Adrenal gland (tissue), 12 donors: ENCODE results near the gene RTP2. TPM values are rescaled to one million over a fixed set of nuclear protein-coding genes. Genes with fewer than 3 reads are reported as not detected.

Source experiments
- DNase-seq, 7 donors: peaks; one replicate each; pipeline ENCODE4 v3.0.0-alpha.2; 2019 to 2020
- H3K27ac ChIP-seq, 5 donors: fragments of 200-600 bp; sonication (generic) in 4 of 5; 1 replicate in 3 of 5; 2 replicates in 2 of 5; pipeline versions ENCODE4 v1.5.1 to v1.8.0; 2016 to 2020; ENCODE audit warnings: mild to moderate bottlenecking in 1 of 5
- H3K27me3 ChIP-seq: fragments of 200-600 bp; 2 replicates; pipeline ENCODE4 v1.8.0; 2021
- H3K36me3 ChIP-seq, 2 donors: fragments of 200-600 bp; replicated peaks in 1 of 2; 1 replicate in 1 of 2; 2 replicates in 1 of 2; pipeline versions ENCODE4 v1.5.1 to v1.8.0; 2018 to 2022
- H3K4me1 ChIP-seq, 2 donors: fragments of 200-600 bp; replicated peaks in 1 of 2; 1 replicate in 1 of 2; 2 replicates in 1 of 2; pipeline versions ENCODE4 v1.5.1 to v1.8.0; 2018 to 2021
- H3K4me3 ChIP-seq, 4 donors: fragments of 200-600 bp; sonication (generic) in 3 of 4; one replicate each; pipeline ENCODE4 v1.5.1; 2016 to 2018
- H3K9me3 ChIP-seq, 3 donors: fragments of 200-600 bp; sonication (generic) in 1 of 3; replicated peaks in 1 of 3; 1 replicate in 2 of 3; 2 replicates in 1 of 3; pipeline versions ENCODE4 v1.5.1 to v1.8.0; 2016 to 2021
- POLR2A ChIP-seq, 2 donors: fragments of 450-650 bp; IDR thresholded peaks; one replicate each; pipeline ENCODE4 v1.6.1; 2017; ENCODE audit warnings: antibody characterized with exemption in 2 of 2, mild to moderate bottlenecking in 2 of 2, moderate library complexity in 1 of 2
- WGBS, 4 donors: extraction: QIAGEN DNeasy Blood & Tissue Kit in 2 of 4; methylation state at CpG; one replicate each; pipeline versions ENCODE4 v1.1.5 to v1.1.7; 2013 to 2017; 5-methylcytosine and 5-hydroxymethylcytosine counted together
- intact Hi-C, 2 donors: fragments of 100-400 bp; cut with DNase I; formaldehyde crosslinking; loops; one replicate each; pipeline versions ENCODE4 v1.14.1 to v1.15.0; 2022 to 2023
- polyA plus RNA-seq, 3 donors: library from polyadenylated mRNA; stranded (reverse); fragments of 200-250 nt in 2 of 3; fragments of 350-450 nt in 1 of 3; fragmentation: Illumina TruSeq in 1 of 3; extraction: RNeasy Lipid Tissue Mini Kit (QIAGEN cat#74804) in 1 of 3; gene quantifications; one replicate each; pipeline ENCODE4 v1.2.3, GENCODE V29; 2013 to 2014
- total RNA-seq, 9 donors: library from RNA; depleted of rRNA in 4 of 9; stranded (reverse); fragments of >200 nt in 4 of 9; fragments of 120-200 nt in 1 of 9; fragmentation: NEBNext Ultra II Directional in 1 of 9; extraction: Animal tissue kit (Norgen Biotek cat#: 25700) in 1 of 9; gene quantifications; one replicate each; pipeline versions ENCODE4 v1.1.0 to v1.2.4, GENCODE V29; 2013 to 2023
- TF ChIP-seq, protein P1 (sequence below), 6 experiments: fragments of 450-650 bp in 4 of 6; fragments of 200-600 bp in 2 of 6; sonication (generic) in 1 of 6; IDR thresholded peaks; 1 replicate in 5 of 6; 2 replicates in 1 of 6; pipeline versions ENCODE4 v1.5.1 to v1.8.0; 2016 to 2021; ENCODE audit warnings: antibody characterized with exemption in 6 of 6, mild to moderate bottlenecking in 2 of 6, moderate library complexity in 1 of 6
- donor health status: healthy with polysubstance abuse.
- donor health status: Bipolar disorder and iron deficiency.
- donor health status: DM: yes; HTN: yes; CAD: no.
- donor health status: DM: no; HTN: no; CAD: no.
- donor health status: DM: no; HTN: no; CAD: no.
- donor health status: DM: yes; HTN: yes; CAD: no.

The RTP2 gene
- total and polyA plus RNA-seq, 12 donors = 0.28 TPM; not detected in 11

DNA sequence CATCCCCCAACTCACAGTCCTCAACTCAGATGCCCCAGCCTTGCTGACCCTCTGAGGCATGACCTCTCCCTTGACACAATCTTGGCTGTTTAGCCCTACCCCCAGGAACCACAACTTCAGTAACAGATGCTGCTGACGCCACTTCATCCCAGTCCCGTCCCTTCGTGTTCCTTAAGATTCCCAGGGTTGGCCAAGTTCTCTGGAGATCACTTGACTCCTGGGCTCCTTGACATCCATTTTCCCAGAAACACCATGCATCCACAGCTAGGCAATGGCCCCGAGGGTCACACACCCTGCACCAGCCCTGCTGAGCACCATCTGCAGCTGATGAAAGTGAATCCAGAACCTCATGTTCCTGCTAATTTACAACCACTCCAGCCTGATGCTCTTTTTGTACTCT is 6.9 kb downstream of the RTP2 start:
- no peak for TF ChIP-seq POLR2A (IDR thresholded peaks at IDR 0.05)
- TF ChIP-seq, protein P1, sequence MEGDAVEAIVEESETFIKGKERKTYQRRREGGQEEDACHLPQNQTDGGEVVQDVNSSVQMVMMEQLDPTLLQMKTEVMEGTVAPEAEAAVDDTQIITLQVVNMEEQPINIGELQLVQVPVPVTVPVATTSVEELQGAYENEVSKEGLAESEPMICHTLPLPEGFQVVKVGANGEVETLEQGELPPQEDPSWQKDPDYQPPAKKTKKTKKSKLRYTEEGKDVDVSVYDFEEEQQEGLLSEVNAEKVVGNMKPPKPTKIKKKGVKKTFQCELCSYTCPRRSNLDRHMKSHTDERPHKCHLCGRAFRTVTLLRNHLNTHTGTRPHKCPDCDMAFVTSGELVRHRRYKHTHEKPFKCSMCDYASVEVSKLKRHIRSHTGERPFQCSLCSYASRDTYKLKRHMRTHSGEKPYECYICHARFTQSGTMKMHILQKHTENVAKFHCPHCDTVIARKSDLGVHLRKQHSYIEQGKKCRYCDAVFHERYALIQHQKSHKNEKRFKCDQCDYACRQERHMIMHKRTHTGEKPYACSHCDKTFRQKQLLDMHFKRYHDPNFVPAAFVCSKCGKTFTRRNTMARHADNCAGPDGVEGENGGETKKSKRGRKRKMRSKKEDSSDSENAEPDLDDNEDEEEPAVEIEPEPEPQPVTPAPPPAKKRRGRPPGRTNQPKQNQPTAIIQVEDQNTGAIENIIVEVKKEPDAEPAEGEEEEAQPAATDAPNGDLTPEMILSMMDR (IDR thresholded peaks at IDR 0.05) = no peak
- WGBS, 4 donors = 70 to 82% (median 75%) methylated on average over 4 of the region's 4 CpGs

DNA sequence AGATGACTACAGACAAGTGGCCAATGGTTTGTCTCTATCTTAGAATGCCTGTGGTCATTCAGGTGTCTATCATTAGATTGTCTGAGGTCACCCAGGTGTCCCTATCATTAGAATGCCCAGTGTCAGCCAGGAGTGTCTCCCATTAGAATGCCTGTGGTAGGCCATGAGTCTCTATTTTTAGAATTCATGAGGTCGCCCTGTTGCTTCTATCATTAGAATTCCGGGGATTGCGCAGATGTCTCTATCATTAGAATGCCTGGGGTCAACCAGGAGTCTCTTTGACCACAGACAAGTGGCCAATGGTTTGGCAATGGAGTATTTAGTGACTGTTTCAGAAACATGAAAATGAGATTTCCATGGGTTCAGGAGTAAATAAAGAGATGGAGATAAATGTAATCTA is 7.6 kb downstream of the RTP2 start:
- Histone ChIP-seq H3K27me3 (no peaks in the 10 kb centered on the region), H3K4me3 (no peak overlapping the region), H3K4me1 (no peaks in the 10 kb centered on the region), H3K9me3 (no peaks in the 10 kb centered on the region), H3K36me3 (no peaks in the 10 kb centered on the region), H3K27ac (no peak overlapping the region)
- intact Hi-C loops = no loop called here
- no peak for DNase-seq
- WGBS, 4 donors = 45 to 70% (median 67%) methylated on average over 3 of the region's 3 CpGs
- no peak for TF ChIP-seq POLR2A (IDR thresholded peaks at IDR 0.05)
- TF ChIP-seq, protein P1 (IDR thresholded peaks at IDR 0.05) = no peak

More for the DNA sequence above, 6.9 kb downstream of the RTP2 start:
- Histone ChIP-seq H3K4me3 (no peak overlapping the region), H3K4me1 (no peaks in the 10 kb centered on the region), H3K27me3 (no peaks in the 10 kb centered on the region), H3K27ac (peak overlapping the region in 1 of 5 donors; percentile 12), H3K9me3 (no peaks in the 10 kb centered on the region), H3K36me3 (no peaks in the 10 kb centered on the region)
- intact Hi-C loops = no loop called here
- DNase-seq = no peak

DNA sequence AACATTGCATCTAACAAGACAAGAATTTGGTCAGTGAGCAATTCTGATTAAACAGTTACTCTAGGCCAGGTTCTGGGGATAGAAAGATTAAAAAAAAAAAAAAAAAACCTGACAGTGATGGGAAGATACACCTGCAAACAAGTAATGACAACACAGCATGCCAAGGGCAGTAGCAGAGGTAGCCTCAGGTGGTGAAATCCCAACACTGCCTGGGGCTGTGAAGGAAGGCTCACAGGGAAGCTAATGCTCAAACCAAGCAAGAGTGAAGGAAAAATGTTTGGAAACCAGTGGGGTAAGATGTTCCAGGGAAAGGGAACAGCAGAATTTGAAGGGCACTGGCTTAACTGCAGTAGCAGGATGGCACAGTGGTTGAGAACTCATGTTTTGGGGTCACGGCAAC is 8.9 kb downstream of the RTP2 start:
- Histone ChIP-seq H3K27me3 (no peaks in the 10 kb centered on the region), H3K4me1 (no peaks in the 10 kb centered on the region), H3K9me3 (no peaks in the 10 kb centered on the region), H3K36me3 (no peaks in the 10 kb centered on the region), H3K4me3 (no peak overlapping the region), H3K27ac (no peak overlapping the region)
- intact Hi-C loops = no loop called here
- DNase-seq = no peak
- no peak for TF ChIP-seq POLR2A (IDR thresholded peaks at IDR 0.05)
- TF ChIP-seq, protein P1 (IDR thresholded peaks at IDR 0.05) = no peak
- 93 to 100% (median 98%) methylated on average over 1 of the region's 1 CpG for WGBS, 4 donors

DNA sequence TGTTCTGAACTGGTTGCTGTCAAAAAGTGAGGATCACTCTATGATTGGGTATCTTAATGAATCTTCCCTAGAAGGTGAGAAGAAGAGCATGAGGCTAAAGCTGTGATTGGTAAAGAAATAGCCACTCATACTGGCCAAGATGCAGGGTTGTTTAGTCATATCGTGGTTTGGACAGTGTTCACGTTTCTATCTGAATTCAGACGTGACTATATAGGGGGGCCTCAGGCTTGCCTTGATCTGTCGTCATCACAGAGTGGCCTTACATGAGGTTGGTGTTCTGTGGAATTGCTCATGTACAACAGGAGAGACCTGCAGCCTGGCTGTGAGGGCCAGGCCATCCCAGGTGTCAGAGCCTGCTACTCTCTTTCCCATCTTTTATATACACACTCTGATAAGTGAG is 12.4 kb downstream of the RTP2 start:
- intact Hi-C loops = no loop called here
- Histone ChIP-seq H3K27ac (no peak overlapping the region), H3K9me3 (no peaks in the 10 kb centered on the region), H3K4me3 (no peak overlapping the region), H3K36me3 (no peaks in the 10 kb centered on the region), H3K4me1 (no peaks in the 10 kb centered on the region), H3K27me3 (no peaks in the 10 kb centered on the region)
- DNase-seq = no peak
- WGBS, 4 donors = 54 to 79% (median 65%) methylated on average over 4 of the region's 4 CpGs
- no peak for TF ChIP-seq POLR2A (IDR thresholded peaks at IDR 0.05)
- TF ChIP-seq, protein P1 (IDR thresholded peaks at IDR 0.05) = no peak
